IPS-18a (cell line): Measurements from ENCODE around the gene PHC2.

Source experiments
- H3K27ac ChIP-seq: one replicate; pipeline ENCODE4 v1.5.1; 2013; ENCODE audit warnings: low read length
- H3K27me3 ChIP-seq: one replicate; pipeline ENCODE4 v1.6.1; 2013; ENCODE audit warnings: mild to moderate bottlenecking, low read length; ENCODE audit not compliant: control insufficient read depth, insufficient read depth
- H3K36me3 ChIP-seq: one replicate; pipeline ENCODE4 v1.6.1; 2013; ENCODE audit warnings: low read depth, low read length; ENCODE audit not compliant: control insufficient read depth
- H3K4me1 ChIP-seq: one replicate; pipeline ENCODE4 v1.6.1; 2013; ENCODE audit warnings: low read depth, low read length; ENCODE audit not compliant: control insufficient read depth
- H3K4me3 ChIP-seq: one replicate; pipeline ENCODE4 v1.5.1; 2013; ENCODE audit warnings: low read length
- H3K9ac ChIP-seq: one replicate; pipeline ENCODE4 v1.6.1; 2013; ENCODE audit warnings: mild to moderate bottlenecking, low read length, moderate library complexity
- H3K9me3 ChIP-seq: one replicate; pipeline ENCODE4 v1.6.1; 2013; ENCODE audit warnings: low read depth, low read length; ENCODE audit not compliant: control insufficient read depth

Gene PHC2

GRCh38 chr1:33410091-33410701, 20.7 kb downstream of the PHC2 start:
- no peaks in the 10 kb centered on the region for H3K4me1 ChIP-seq
- H3K4me3 ChIP-seq = no peak overlapping the region
- H3K9ac ChIP-seq = no peak overlapping the region
- H3K27ac ChIP-seq = no peak overlapping the region
- no peaks in the 10 kb centered on the region for H3K27me3 ChIP-seq
- no peaks in the 10 kb centered on the region for H3K36me3 ChIP-seq
- no peaks in the 10 kb centered on the region for H3K9me3 ChIP-seq

- no peak overlapping the region for H3K9ac ChIP-seq
These were observed 22.8 kb downstream of the PHC2 start for GRCh38 chr1:33408093-33408436.

GRCh38 chr1:33407352-33408092, 23.4 kb downstream of the PHC2 start:
- H3K9ac ChIP-seq = no peak overlapping the region
- H3K9me3 ChIP-seq = no peaks in the 10 kb centered on the region
- no peaks in the 10 kb centered on the region for H3K4me1 ChIP-seq
- no peaks in the 10 kb centered on the region for H3K36me3 ChIP-seq
- no peaks in the 10 kb centered on the region for H3K27me3 ChIP-seq
- H3K27ac ChIP-seq = no peak overlapping the region
- H3K4me3 ChIP-seq = no peak overlapping the region

More at GRCh38 chr1:33408093-33408436, 22.8 kb downstream of the PHC2 start:
- Histone ChIP-seq H3K27me3 (no peaks in the 10 kb centered on the region), H3K9me3 (no peaks in the 10 kb centered on the region), H3K36me3 (no peaks in the 10 kb centered on the region), H3K4me1 (no peaks in the 10 kb centered on the region), H3K27ac (no peak overlapping the region), H3K4me3 (no peak overlapping the region)

GRCh38 chr1:33402206-33402605, 28.7 kb downstream of the PHC2 start:
- Histone ChIP-seq H3K36me3 (no peaks in the 10 kb centered on the region), H3K27me3 (no peaks in the 10 kb centered on the region), H3K4me3 (no peak overlapping the region), H3K9ac (no peak overlapping the region), H3K9me3 (no peaks in the 10 kb centered on the region), H3K4me1 (no peaks in the 10 kb centered on the region), H3K27ac (no peak overlapping the region)

- H3K9me3 ChIP-seq = no peaks in the 10 kb centered on the region
- no peak overlapping the region for H3K27ac ChIP-seq
- H3K36me3 ChIP-seq = no peaks in the 10 kb centered on the region
- H3K4me1 ChIP-seq = no peaks in the 10 kb centered on the region
- H3K4me3 ChIP-seq = no peak overlapping the region
- H3K9ac ChIP-seq = no peak overlapping the region
- no peaks in the 10 kb centered on the region for H3K27me3 ChIP-seq
These were observed 29.4 kb downstream of the PHC2 start for GRCh38 chr1:33401471-33401870.

GRCh38 chr1:33400153-33400911, 30.6 kb downstream of the PHC2 start:
- no peak overlapping the region for H3K4me3 ChIP-seq
- H3K4me1 ChIP-seq = no peaks in the 10 kb centered on the region
- H3K9ac ChIP-seq = no peak overlapping the region
- H3K27me3 ChIP-seq = no peaks in the 10 kb centered on the region
- no peaks in the 10 kb centered on the region for H3K9me3 ChIP-seq
- no peak overlapping the region for H3K27ac ChIP-seq
- H3K36me3 ChIP-seq = no peaks in the 10 kb centered on the region

- Histone ChIP-seq H3K4me3 (no peak overlapping the region), H3K27ac (no peak overlapping the region), H3K27me3 (no peaks in the 10 kb centered on the region), H3K36me3 (no peaks in the 10 kb centered on the region), H3K9ac (no peak overlapping the region), H3K4me1 (no peaks in the 10 kb centered on the region), H3K9me3 (no peaks in the 10 kb centered on the region)
These were observed 31.5 kb downstream of the PHC2 start for GRCh38 chr1:33399375-33399774.

GRCh38 chr1:33397994-33398393, 32.9 kb downstream of the PHC2 start:
- Histone ChIP-seq H3K27me3 (no peaks in the 10 kb centered on the region), H3K27ac (no peak overlapping the region), H3K9me3 (no peaks in the 10 kb centered on the region), H3K9ac (no peak overlapping the region), H3K4me1 (peaks cover 3% of the 10 kb centered on the region), H3K36me3 (no peaks in the 10 kb centered on the region), H3K4me3 (no peak overlapping the region)

- Histone ChIP-seq H3K4me1 (peaks cover 7% of the 10 kb centered on the region), H3K9me3 (no peaks in the 10 kb centered on the region), H3K36me3 (no peaks in the 10 kb centered on the region), H3K4me3 (no peak overlapping the region), H3K9ac (no peak overlapping the region), H3K27ac (no peak overlapping the region), H3K27me3 (no peaks in the 10 kb centered on the region)
These were observed 33.8 kb downstream of the PHC2 start for GRCh38 chr1:33397125-33397506.

- Histone ChIP-seq H3K4me1 (peaks cover 7% of the 10 kb centered on the region), H3K9ac (no peak overlapping the region), H3K36me3 (no peaks in the 10 kb centered on the region), H3K27me3 (no peaks in the 10 kb centered on the region), H3K9me3 (no peaks in the 10 kb centered on the region), H3K4me3 (no peak overlapping the region), H3K27ac (no peak overlapping the region)
These were observed 34.4 kb downstream of the PHC2 start for GRCh38 chr1:33396188-33397124.

GRCh38 chr1:33394770-33395169, 36.1 kb downstream of the PHC2 start:
- H3K9me3 ChIP-seq = no peaks in the 10 kb centered on the region
- peaks cover 7% of the 10 kb centered on the region for H3K4me1 ChIP-seq
- no peak overlapping the region for H3K9ac ChIP-seq
- H3K4me3 ChIP-seq = no peak overlapping the region
- no peak overlapping the region for H3K27ac ChIP-seq
- no peaks in the 10 kb centered on the region for H3K36me3 ChIP-seq
- H3K27me3 ChIP-seq = no peaks in the 10 kb centered on the region
